HG03039 (cell line): ENCODE measurements around the gene TTC39C.
"Not testable (repeated sequence)": the region's sequence is repeated elsewhere in the genome, so short reads cannot be mapped to it uniquely, and the experiment has no call there.

ENCODE experiments used
- ATAC-seq: cut with Tn5 transposase; IDR thresholded peaks from one replicate; pipeline ENCODE4 v1.9.1; 2021; ENCODE audit warnings: mild to moderate bottlenecking, moderate library complexity; ENCODE audit not compliant: unreplicated experiment

Gene TTC39C

DNA sequence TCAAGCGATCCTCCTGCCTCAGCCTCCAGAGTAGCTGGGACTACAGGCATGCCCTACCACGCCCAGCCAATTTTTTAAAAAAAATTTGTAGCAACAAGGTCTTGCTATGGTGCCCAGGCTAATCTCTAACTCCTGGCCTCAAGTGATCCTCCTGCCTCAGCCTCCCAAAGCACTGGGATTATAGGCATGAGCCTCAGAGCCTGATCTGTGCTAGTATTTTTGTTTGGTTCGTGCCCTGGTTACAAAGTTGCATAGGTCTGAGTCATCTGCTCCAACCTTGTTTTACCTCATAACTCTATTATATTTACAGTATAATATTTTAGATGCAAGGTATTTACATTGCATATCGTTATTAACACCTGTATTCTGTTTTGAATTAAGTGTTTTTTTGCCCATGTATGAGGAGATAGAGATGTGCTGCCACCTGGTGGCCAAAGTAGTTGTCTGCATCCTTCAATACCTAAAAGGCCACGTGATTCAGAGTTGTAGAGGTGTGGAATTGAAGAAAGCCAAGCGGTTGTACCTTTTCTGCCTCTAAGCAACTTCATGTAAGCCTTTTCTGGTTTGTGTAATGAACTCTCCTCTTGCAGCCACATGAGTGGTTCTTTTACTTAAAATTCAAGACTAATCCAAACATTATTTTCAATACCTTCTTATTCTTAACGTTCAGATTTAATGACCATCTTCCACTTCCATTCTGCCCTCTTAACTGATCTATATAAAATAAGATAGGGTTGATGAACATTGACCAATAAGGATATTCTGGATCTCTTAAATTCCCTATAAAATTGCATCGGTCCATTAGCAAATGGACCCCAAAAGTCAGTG lies 104.4 kb downstream of the TTC39C start:
- ATAC-seq = no peak

DNA sequence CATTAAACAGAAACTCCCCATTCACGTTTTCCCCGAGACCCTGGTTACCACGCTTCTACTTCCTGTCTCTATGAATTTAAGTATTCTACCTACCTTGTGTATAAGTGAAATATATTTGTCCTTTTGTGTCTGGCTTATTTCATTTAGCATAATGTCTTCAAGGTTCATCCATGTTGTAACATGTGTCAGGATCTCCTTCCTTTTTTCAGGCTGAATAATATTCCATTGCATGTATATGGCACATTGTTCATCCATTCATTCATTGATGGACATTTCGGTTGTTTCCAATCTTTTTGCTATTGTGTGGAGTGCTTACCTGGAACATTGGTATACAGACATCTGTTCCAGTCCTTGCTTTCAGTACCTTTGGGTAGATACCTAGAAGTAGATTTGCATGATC lies 106.1 kb downstream of the TTC39C start:
- no peak for ATAC-seq

DNA sequence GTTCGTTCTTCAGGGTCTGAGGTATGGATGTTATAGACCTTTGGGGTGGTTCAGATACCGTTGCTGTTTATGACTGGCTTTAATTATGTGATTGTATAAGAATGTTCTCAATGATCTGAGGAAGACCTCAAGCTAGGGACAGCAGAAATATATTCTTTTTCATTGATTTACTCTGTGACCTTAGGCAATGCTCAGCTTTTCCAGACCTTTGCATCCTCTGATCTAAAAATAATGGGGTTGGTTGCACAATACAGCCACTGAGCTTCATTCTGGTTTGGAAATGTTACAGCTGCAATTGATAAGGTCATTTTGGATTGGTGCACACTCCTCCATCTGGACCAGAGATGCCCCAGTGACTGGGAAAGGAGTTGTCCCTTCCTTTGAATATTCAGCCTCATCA lies 107.1 kb downstream of the TTC39C start:
- ATAC-seq = no peak

DNA sequence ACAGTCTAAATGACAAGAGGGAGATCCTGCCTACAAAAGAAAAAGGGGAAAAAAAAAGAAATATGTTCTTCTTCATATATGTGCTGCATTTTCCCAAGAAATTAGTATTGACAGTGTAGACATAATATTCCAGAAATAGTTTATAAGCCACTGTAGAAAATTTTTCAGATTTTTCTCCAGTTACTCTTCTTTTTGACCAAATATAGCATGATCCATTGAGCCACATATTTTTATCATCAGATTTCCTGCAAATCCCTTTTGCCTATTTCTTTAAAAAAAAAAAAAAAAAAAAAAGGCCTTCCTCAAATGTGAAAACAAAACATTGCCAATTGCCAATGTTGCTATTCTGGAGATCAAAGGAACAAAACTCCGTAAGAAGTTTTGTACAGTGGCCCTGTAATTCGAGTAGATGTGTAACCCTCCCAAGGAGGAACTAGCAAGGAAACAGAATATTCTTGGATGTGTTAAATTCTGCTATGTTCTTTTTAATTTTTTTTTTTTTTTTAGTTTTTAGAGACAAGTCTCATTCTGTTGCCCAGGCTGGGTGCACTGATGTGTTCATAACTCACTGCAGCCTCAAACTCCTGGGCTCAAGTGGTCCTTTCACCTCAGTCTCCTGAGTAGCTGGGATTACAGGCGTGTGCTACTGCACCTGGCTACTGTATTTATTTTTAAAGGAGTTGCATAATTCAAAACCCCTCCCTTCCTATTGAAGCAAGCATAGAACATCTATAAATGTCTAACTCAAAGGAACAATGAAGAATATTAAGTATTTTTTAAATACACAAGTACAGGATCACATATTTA lies 111.8 kb downstream of the TTC39C start:
- ATAC-seq = no peak

DNA sequence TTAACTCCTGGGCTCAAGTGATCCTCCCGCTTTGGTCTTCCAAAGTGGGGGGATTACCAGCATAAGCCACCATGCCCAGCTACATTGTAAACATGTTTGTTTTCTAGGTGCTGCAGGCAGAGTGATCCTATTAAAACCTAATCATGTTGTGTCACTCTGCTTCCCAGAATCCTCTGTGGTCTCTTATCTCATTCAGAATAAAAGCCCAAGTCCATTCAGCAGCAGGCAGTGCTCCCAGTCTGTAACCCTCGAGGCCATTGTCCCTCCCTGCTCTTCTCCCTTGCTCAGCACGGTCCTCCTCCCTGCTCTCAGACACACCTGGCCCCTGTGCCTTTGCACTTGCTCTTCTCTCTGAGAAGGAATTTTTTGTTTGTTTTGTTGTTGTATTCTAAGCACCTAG lies 113.2 kb downstream of the TTC39C start:
- no peak for ATAC-seq

DNA sequence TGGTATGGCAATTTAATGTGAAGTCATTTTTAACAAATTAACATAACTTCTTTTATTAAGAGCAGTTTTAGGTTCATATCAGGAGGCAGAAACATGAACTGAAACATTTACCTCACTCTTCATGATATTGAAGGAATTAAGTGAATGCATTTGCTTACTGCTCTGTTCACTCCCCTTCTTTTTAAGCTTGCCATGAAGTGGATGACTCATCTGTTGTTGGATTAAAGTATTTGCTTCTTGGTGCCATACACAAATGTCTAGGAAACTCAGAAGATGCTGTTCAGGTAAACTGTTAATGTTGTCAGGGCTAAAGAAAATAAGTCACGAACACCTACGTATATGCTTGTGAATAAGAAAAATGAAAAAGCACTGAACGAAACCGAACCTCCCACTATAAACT lies 114.1 kb downstream of the TTC39C start:
- ATAC-seq = no peak

DNA sequence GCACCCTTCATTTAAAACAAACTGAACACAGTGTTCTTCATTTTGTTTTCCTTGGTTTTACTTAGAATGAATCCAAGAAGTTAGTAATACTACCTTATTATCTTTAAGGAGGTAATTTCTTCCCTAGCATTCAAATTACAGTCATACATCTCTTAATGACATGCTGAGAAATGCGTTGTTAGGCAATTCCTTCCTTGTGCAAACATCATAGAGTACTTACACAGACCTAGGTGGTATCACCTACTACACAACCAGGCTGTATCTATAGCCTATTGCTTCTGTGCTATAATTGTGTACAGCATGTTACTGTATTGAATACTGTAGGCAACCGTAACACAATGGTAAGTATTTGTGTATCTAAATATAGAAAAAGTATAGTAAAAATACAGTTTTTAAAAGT lies 115.9 kb downstream of the TTC39C start:
- no peak for ATAC-seq

DNA sequence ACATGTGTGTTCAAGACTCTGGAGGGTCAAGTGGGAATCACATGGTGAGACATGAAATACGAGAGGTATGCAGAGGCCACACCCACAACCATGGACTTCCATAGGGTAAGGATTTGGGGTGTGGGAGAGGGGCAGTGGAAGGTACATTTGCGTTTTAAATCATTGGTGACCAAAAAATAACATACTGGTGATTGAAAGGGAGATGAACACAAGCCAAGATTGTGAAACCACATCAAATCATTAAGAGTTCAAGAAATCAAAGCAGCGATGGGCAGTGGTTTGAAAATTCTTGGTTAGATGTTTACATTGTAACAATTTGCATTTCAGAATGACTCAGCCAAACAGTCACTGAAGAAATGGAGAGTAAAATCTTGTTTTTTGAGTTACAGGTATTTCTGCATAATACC lies 122.4 kb downstream of the TTC39C start:
- no peak for ATAC-seq

DNA sequence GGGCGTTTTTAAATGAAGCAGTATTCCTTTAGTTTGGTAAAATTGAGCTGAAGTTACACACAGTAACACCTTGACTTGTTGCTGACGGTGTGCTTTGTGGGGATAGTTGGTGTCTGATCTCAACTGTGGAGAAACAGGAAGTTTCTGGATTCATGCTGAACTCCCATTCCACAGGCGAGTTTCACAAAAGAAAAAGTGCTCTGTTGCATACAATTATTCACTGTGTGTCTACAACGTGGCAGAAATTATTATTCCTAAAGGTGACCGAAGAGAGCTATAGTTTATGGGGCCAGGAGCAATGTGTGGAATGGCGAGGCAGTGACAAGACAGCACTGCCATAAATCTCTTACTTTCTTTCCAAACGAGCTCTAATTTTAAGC lies 123.8 kb downstream of the TTC39C start:
- ATAC-seq = no peak

DNA sequence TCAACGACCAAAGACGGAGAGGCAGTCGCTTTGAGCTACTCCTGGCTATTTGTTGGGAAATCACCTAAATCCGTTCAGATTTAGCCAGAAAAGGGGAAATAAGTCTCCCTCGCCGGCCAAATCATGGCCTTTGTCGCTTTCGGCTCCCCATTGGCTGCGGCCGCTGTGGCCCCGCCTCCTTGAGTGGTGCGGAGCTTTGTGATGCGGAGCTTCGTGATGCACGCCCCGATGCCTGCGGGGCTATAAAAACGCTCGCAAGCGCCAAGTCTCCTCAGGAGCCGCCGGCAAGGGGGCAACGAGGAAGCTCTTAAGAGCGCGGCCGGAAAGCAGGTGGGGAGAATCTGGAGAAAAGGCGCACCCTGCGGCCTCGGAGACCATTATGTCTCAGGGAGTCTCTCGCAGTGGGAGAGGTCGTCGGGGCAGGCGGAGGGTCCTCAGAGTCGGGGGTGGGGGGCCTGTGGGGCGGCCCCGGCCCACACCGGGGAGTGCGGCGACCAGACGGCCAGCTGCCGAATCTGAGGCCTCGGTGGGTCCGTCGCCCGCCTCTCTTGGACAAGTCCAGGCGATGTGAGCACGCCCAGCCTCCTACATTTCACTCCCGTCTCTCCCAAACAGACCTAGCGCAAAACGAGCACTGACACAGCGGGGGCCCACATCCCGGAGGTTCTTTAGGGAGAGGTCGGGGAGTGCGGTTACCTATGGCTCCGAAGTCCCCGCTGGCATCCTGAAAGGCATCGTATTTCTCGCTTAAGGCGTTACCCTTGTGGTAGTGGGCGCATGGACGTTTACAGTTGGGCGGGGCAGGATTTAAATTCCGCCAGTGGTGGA lies 124.4 kb downstream of the TTC39C start, which contains the start of gene CABYR:
Gene CABYR (plus strand): TSS at position 274 of the 828 bp plus-strand sequence. CDS start 4,053 bp downstream, outside the sequence.
- peak; percentile 90 for ATAC-seq

DNA sequence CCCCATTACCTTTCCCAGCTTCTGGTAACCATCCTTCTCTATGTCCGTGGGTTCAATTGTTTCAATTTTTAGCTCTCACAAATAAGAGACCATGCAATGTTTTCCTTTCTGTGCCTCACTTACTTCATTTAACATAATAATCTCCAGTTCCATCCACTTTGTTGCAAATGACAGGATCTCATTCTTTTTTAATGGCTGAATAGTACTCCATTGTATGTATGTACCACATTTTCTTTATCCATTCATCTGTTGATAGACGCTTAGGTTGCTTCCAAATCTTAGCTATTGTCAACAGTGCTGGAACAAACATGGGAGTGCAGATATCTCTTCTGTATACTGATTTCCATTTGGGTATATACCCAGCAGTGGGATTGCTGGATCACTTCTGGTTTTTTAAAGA lies 126.1 kb downstream of the TTC39C start:
- ATAC-seq = no peak

DNA sequence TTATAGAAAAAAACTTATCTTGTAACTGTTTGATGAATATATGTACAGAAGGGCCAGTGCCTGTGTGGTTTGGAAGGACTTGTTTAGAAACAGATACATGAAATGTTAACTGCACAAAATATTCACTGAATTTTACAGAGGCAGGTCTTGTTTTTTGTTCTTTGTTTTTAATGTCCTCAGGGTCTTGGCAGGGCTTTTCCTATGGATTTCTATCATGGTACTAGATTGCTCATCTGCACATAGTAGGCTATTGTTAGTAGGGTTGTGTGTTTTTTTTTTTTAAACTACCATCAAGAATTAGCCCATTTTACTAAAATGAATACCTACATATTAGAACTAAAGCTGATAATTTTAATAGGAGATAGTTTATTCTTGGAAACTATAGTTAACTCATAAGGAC lies 127.8 kb downstream of the TTC39C start:
- no peak for ATAC-seq

DNA sequence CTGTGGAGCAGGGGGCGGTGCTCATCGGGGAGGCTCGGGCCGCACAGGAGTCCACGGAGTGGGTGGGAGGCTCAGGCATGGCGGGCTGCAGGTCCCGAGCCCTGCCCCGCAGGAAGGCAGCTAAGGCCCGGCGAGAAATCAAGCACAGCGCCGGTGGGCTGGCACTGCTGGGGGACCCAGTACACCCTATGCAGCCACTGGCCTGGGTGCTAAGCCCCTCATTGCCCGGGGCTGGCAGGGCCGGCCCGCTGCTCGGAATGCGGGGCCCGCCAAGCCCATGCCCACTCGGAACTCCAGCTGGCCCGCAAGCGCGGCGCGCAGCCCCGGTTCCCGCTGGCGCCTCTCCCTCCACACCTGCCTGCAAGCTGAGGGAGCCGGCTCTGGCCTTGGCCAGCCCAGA lies 135.0 kb downstream of the TTC39C start:
- ATAC-seq = not testable (repeated sequence)

DNA sequence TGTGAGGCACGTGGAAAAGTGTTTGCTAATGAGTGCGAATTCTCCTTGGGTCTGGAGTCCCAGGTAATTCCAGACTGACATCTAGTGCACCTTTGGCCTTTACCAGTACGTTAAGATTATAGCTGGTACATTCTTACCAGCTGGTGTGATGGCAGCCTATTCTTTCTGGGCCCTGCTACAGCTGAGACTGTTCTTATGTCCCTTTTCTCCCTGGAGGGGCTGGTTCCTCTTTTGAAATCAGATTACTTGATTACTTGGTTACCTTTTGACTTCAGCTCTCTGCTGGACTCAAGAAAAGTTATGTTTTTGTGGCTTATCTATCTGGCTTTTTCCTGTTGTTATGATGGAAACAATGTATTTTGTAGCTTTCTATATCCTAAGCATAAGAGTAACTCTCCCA lies 138.8 kb downstream of the TTC39C start:
- no peak for ATAC-seq

DNA sequence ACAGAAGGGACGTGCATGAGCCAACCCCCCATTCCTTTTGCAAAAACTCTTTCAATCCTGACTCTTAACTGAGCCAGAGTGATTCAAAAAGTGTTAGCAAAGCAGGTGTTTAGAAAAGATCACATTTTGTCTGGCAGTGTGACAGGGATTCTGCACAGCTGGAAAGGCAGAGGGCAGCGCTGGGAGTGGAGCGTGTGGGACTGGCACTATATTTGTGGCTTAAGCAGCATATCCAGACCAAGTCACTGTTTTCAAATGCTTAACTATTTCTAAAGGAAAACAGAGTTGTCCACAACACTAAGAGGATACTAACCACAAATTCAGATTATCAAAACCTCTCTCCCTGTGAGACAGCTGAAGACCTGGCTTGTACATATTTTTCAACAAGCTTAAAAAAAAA lies 143.3 kb downstream of the TTC39C start:
- ATAC-seq = no peak

DNA sequence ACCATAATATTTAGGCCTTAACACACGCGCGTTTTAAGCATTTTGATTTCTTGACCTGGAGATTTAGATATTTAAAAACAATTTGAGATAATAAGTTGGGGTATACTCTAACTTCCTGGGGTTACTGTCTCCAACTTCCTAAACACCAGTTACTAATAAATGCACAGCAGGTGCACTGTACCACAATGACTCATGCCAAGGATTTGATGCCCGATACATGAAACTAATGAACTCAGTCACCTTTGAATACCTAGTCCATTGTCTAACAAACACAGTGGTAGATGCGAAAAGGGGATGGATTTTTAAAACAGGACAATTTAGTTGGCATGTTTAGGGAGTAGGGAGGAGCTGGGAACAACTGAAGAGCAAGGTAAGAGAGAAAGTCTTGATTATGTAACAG lies 145.5 kb downstream of the TTC39C start:
- ATAC-seq = no peak

DNA sequence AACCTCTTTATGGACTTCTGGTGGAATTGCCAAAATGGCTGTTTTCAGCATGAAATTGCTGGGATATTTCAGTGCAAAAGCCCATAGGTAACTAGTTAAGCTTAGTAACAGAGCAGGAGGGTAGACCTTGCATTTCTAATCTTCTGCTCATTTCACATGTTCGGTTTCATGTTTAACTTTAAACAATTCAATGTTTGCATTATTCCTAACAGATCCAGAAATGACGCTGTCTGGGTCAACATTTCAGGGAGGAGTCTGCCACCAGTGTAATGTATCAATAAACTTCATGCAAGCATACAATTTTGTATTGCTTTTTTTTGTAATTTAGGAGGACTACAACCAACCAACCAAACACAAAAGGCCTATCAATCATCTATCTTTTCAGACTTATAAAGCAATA lies 146.8 kb downstream of the TTC39C start:
- ATAC-seq = no peak

DNA sequence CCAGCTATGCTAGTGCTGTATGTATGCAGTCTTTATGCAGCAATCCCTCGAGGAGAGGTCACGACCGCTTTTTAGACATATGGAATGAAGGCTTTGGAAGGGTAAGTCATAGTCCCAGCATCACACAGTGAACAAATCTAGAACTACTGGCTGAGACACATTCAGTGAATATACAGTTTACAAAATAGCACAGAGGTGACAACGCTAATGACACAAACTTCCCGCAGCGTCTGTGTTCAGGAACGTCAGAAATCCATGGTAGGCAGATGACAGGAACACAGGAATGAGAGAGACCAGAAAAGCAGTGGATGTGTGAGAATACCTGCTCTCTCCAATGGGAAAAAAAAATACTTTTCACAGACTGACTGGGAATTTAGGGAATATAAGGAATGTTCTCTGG lies 153.9 kb downstream of the TTC39C start:
- no peak for ATAC-seq

DNA sequence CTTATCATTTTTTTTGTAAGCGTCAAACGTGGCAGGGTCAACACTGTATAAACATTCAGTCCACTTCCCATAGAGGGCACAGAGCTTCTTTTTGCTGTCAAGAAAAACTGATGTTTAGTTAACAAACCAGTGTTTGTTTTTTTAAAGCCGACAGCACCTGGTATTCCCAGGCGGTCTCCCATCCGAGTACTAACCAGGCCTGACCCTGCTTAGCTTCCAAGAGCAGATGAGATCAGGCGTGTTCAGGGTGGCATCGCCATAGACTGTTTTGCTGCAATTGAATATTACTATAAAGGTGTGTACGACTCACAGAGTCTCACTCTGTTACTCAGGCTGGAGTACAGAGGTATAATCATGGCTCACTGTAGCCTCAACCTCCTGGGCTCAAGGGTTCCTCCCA lies 155.8 kb downstream of the TTC39C start:
- no peak for ATAC-seq

DNA sequence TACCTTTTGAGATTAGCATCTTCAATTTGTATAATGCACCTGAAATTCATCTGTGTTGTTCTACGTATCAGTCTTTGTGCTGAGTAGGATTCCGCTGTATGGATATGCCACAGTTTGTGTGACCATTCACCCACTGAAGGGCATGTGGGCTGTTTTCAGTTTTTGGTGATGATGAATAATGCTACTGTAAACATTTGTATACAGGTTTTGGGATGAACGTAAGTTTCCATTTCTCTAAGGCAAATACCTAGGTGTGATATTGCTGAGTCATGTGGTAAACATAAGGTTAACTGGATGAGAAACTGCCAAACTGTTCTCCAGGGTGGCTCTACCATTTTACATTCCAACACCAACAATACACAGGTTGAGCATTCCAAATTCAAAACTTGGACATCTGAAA lies 159.4 kb downstream of the TTC39C start:
- ATAC-seq = no peak

DNA sequence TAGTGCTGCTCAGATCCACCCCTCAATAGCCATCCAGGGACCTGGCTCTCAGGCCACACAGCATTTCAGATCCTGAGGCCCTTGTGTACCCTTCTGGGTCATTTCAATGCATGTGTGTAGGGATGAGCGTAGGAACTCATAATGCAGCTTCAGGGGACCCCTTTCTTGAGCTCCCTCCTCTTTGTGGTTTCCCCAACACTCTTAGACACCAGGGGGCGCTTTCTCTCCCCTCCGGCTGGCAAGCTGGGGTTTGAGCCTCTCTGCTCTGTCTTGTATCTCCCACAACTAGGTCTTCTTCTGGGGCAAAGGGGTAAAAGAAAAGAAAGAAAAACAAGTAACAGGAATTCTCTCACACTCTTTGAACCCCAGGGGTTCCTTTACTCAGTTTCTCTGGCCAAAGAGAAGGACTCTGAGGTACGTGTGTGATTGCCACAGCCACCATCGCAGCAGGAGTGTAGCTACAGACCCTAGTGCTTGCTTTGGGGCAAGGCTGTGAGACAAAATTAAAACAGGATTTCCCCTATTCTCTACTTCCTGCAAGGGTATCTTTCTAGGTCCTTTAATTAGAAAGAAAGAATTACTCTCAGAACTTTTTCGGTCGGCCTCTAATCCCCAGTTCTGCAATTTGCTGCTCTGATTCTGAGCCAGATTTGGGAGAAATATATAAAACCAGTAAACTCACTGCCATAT lies 162.3 kb downstream of the TTC39C start:
- peak; percentile 87 for ATAC-seq
